DND-41 (cell line): Measurements from ENCODE around the gene PHACTR3.

Source experiments
- EZH2 ChIP-seq: IDR thresholded peaks from 3 replicates; pipeline ENCODE4 v1.6.1; 2012; ENCODE audit warnings: borderline replicate concordance, low read depth, mild to moderate bottlenecking, moderate library complexity, low read length, inconsistent platforms; ENCODE audit not compliant: severe bottlenecking
- TF ChIP-seq, protein P1 (sequence below): IDR thresholded peaks from 2 replicates; pipeline ENCODE4 v1.5.1; 2012; ENCODE audit warnings: borderline replicate concordance, low read length, moderate library complexity, mild to moderate bottlenecking; ENCODE audit not compliant: poor library complexity, severe bottlenecking; ENCODE audit errors: extremely low read depth

DNA sequence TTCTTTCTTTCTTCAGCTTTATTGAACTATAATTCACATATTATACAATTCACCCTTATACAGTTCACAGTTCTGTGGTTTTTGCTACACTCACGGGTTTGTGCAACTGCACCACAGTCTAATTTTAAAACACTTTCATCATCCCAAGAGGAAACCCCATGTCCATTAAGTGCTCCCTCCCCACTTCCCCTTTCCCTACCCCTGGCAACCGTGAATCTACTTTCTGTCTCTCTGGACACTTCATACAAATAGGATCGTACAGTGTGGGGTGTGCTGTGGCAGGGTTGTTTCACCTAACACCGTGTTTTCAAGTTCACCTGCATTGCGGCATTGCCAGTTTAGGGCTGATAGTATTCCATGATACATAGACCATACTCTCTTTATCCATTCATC is 118.8 kb downstream of the PHACTR3 start:
- TF ChIP-seq, protein P1, sequence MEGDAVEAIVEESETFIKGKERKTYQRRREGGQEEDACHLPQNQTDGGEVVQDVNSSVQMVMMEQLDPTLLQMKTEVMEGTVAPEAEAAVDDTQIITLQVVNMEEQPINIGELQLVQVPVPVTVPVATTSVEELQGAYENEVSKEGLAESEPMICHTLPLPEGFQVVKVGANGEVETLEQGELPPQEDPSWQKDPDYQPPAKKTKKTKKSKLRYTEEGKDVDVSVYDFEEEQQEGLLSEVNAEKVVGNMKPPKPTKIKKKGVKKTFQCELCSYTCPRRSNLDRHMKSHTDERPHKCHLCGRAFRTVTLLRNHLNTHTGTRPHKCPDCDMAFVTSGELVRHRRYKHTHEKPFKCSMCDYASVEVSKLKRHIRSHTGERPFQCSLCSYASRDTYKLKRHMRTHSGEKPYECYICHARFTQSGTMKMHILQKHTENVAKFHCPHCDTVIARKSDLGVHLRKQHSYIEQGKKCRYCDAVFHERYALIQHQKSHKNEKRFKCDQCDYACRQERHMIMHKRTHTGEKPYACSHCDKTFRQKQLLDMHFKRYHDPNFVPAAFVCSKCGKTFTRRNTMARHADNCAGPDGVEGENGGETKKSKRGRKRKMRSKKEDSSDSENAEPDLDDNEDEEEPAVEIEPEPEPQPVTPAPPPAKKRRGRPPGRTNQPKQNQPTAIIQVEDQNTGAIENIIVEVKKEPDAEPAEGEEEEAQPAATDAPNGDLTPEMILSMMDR, result no peak
- no peak for TF ChIP-seq EZH2
